GM06990 (cell line): Measurements from ENCODE around the gene MOB2.

Experiments
- DNase-seq: peaks from one replicate; pipeline ENCODE4 v3.0.0-alpha.2; 2011; ENCODE audit not compliant: insufficient read length; ENCODE audit errors: extremely low read depth
- H3K27me3 ChIP-seq: replicated peaks from 2 replicates; pipeline ENCODE4 v1.6.0; 2011; ENCODE audit warnings: low read length; ENCODE audit not compliant: control insufficient read depth, insufficient read depth
- H3K36me3 ChIP-seq: 2 replicates; pipeline ENCODE4 v1.5.1; 2011; ENCODE audit warnings: low read length; ENCODE audit not compliant: control insufficient read depth, insufficient read depth
- H3K4me3 ChIP-seq: replicated peaks from 2 replicates; pipeline ENCODE4 v1.5.1; 2011; ENCODE audit warnings: low read depth, mild to moderate bottlenecking, control low read depth, low read length
- CTCF ChIP-seq: IDR thresholded peaks from 2 replicates; pipeline ENCODE4 v1.5.1; 2011; ENCODE audit warnings: low read length, control low read depth, mild to moderate bottlenecking, inconsistent platforms; ENCODE audit not compliant: insufficient read depth, poor library complexity, severe bottlenecking

Gene MOB2

GRCh38 chr11:1461826-1462697, 24.5 kb downstream of the MOB2 start:
- Histone ChIP-seq H3K4me3 (no peak overlapping the region), H3K36me3 (no peaks in the 10 kb centered on the region; the same call in 1 of the 2 replicates), H3K27me3 (no peaks in the 10 kb centered on the region)
- DNase-seq: no peak
- TF ChIP-seq CTCF: no peak

GRCh38 chr11:1460986-1461825, 25.4 kb downstream of the MOB2 start:
- no peak for DNase-seq

GRCh38 chr11:1460396-1460985, 26.1 kb downstream of the MOB2 start:
- Histone ChIP-seq H3K4me3 (no peak overlapping the region), H3K36me3 (no peaks in the 10 kb centered on the region; the same call in 1 of the 2 replicates), H3K27me3 (no peaks in the 10 kb centered on the region)
- TF ChIP-seq CTCF: no peak
- no peak for DNase-seq

More at GRCh38 chr11:1460986-1461825, 25.4 kb downstream of the MOB2 start:
- no peak for TF ChIP-seq CTCF
- Histone ChIP-seq H3K27me3 (no peaks in the 10 kb centered on the region), H3K4me3 (no peak overlapping the region), H3K36me3 (no peaks in the 10 kb centered on the region; the same call in 1 of the 2 replicates)

- TF ChIP-seq CTCF: no peak
These were observed 26.7 kb downstream of the MOB2 start for GRCh38 chr11:1459764-1460395.

GRCh38 chr11:1459219-1459575, 27.4 kb downstream of the MOB2 start:
- H3K36me3 ChIP-seq: no peaks in the 10 kb centered on the region
- DNase-seq: no peak

More at GRCh38 chr11:1459764-1460395, 26.7 kb downstream of the MOB2 start:
- H3K4me3 ChIP-seq: no peak overlapping the region
- no peak for DNase-seq
- no peaks in the 10 kb centered on the region for H3K36me3 ChIP-seq
- H3K27me3 ChIP-seq: no peaks in the 10 kb centered on the region

More at GRCh38 chr11:1459219-1459575, 27.4 kb downstream of the MOB2 start:
- Histone ChIP-seq H3K4me3 (no peak overlapping the region), H3K27me3 (no peaks in the 10 kb centered on the region)
- TF ChIP-seq CTCF: no peak
